ENCODE data around the gene NHERF1.

GRCh38 chr17:74804683-74805082, 56.3 kb downstream of the NHERF1 start:
- no peak for TF ChIP-seq CTCF (IDR thresholded peaks at IDR 0.05)
- TF ChIP-seq EZH2 (IDR thresholded peaks at IDR 0.05; ENCODE audit: borderline replicate concordance, insufficient read depth, low read depth, low read length, poor library complexity, severe bottlenecking) = no peak
